HG02981 (cell line): ENCODE data around the gene SLC24A3.

Source experiments
- ATAC-seq: cut with Tn5 transposase; IDR thresholded peaks from one replicate; pipeline ENCODE4 v1.9.1; 2021; ENCODE audit warnings: mild to moderate bottlenecking, moderate library complexity; ENCODE audit not compliant: unreplicated experiment

Gene SLC24A3

GRCh38 chr20:19419396-19419795 lies 207.0 kb downstream of the SLC24A3 start:
- no peak for ATAC-seq

GRCh38 chr20:19423097-19423899 lies 210.9 kb downstream of the SLC24A3 start:
- ATAC-seq: no peak

- no peak for ATAC-seq
These were observed 211.6 kb downstream of the SLC24A3 start for GRCh38 chr20:19423900-19424620.

- no peak for ATAC-seq
These were observed 213.9 kb downstream of the SLC24A3 start for GRCh38 chr20:19426356-19426755.

- ATAC-seq: no peak
These were observed 215.0 kb downstream of the SLC24A3 start for GRCh38 chr20:19427480-19427879.

GRCh38 chr20:19427913-19428312 lies 215.5 kb downstream of the SLC24A3 start:
- no peak for ATAC-seq

GRCh38 chr20:19428324-19428723 lies 215.9 kb downstream of the SLC24A3 start:
- ATAC-seq: no peak

GRCh38 chr20:19429538-19429937 lies 217.1 kb downstream of the SLC24A3 start:
- no peak for ATAC-seq

- no peak for ATAC-seq
These were observed 218.3 kb downstream of the SLC24A3 start for GRCh38 chr20:19430641-19431315.

GRCh38 chr20:19431316-19431700 lies 218.9 kb downstream of the SLC24A3 start:
- no peak for ATAC-seq

- no peak for ATAC-seq
These were observed 219.5 kb downstream of the SLC24A3 start for GRCh38 chr20:19431906-19432305.

GRCh38 chr20:19433371-19434350 lies 221.2 kb downstream of the SLC24A3 start:
- no peak for ATAC-seq

- no peak for ATAC-seq
These were observed 222.9 kb downstream of the SLC24A3 start for GRCh38 chr20:19435316-19435715.

GRCh38 chr20:19435821-19436220 lies 223.4 kb downstream of the SLC24A3 start:
- no peak for ATAC-seq

- ATAC-seq: no peak
These were observed 226.0 kb downstream of the SLC24A3 start for GRCh38 chr20:19438488-19438887.

- no peak for ATAC-seq
These were observed 228.5 kb downstream of the SLC24A3 start for GRCh38 chr20:19440660-19441527.

- no peak for ATAC-seq
These were observed 233.8 kb downstream of the SLC24A3 start for GRCh38 chr20:19446246-19446645.

GRCh38 chr20:19448632-19449031 lies 236.2 kb downstream of the SLC24A3 start:
- no peak for ATAC-seq

GRCh38 chr20:19449051-19449450 lies 236.6 kb downstream of the SLC24A3 start:
- no peak for ATAC-seq
